ENCODE results near the gene IL34.
"Not testable (repeated sequence)": the region's sequence is repeated elsewhere in the genome, so short reads cannot be mapped to it uniquely, and the experiment has no call there.

IL34 gene

DNA sequence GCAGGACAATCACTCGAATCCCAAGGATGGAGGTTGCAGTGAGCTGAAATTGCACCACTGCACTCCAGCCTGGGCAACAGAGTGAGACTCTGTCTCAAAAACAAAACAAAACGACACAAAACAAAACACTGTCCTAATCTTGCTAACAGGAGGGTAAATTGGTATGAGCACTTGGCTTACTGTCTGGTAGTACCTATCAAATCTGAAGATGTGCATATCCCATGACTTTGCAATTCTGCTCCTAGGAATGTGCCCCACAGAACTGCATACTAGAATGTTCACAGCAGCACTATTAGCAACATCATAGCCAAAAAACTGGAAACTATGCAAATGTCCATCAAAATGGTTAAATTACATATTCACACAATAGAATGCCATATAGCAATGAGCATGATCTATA lies 23.8 kb downstream of the IL34 start:
- no peak for TF ChIP-seq CTCF (conservative IDR thresholded peaks at IDR 0.05)
- no peak overlapping the region for H3K27ac ChIP-seq

DNA sequence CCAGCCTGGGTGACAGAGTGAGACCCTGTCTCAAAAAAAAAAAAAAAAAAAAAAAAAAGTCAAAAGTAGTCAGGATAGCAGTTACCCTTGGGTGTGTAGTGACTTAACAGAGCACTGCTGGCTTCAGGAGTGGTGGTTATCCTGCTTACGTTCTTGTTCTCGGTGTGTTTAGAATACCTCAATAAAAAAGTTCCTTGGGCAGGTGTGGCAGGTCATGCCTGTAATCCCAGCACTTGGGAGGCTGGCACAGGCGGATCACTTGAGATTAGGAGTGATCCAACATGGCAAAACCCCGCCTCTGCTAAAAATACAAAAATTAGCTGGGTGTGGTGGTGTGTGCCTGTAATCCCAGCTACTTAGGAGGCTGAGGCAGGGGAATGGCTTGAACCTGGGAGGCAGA lies 24.6 kb downstream of the IL34 start:
- not testable (repeated sequence) for H3K27ac ChIP-seq

DNA sequence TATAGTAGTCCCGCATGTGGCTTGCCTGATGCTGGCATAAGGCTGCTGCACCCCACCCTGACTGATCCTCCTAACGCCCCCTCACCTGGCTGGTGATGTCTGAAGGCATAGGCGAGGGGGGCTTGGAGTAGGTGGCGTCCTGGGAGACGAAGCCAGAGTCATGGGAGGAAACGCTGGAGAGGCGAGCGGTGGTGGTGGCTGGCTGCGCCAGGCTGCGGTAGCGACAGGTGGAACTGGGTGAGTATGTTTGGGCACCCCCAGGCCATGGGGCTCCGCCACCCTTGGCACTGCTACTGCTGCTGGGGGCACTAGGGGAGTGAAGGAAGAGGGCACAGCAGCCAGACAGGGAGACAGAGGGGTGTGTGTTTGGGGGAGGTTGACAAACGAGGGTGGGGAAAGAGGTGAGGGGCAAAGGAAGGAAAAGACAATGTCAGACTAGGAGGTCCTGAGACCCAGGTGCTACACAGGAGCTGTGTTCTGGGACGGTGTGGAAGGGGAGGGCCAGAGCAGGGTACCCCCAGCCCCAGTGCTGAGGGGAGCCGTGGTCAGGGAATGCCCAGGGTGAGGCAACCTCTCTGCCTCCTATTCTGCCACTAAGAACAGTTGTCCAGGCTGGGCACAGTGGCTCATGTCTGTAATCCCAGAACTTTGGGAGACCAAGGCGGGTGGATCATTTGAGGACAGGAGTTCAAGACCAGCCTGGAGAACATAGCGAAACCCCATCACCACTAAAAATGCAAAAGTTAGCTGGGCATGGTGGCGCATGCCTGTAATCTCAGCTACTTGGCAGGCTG lies 28.1 kb downstream of the IL34 start:
- TF ChIP-seq CTCF (conservative IDR thresholded peaks at IDR 0.05) = no peak

DNA sequence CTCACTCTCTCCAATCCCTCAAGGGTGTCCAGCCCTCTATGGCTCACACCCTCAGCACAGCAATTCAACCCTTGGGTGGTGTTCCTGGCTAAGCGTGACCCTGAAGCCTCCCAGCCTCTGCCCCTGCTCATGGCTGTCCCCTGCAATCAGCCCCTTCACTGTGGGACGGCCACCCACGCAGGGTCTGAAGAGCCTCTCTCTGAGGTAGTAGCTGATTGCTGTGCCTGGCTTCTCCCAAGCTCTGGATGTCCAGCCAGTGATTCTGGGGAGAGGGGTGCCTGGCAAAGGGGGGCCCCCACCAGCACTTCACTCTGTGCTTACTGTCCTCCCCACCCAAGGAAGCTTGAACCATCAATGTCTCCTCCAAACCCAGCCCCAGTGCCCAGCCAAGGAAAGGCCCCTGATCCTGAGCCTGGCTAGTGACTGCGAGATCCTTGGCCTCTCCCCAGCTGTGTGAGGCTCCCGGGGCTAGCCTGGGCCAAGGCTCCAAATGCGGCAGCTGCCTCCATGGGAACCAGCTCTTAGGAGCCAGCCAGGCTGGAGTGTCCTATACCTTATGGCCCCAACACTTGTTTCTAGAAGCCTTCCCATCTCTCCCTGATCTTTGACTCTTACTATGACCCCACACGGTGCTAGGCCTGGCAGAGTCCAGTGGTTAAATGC lies 29.6 kb downstream of the IL34 start:
- no peak for TF ChIP-seq CTCF (conservative IDR thresholded peaks at IDR 0.05)
- no peak overlapping the region for H3K27ac ChIP-seq

More for the DNA sequence above, 28.1 kb downstream of the IL34 start:
- H3K27ac ChIP-seq = no peak overlapping the region

DNA sequence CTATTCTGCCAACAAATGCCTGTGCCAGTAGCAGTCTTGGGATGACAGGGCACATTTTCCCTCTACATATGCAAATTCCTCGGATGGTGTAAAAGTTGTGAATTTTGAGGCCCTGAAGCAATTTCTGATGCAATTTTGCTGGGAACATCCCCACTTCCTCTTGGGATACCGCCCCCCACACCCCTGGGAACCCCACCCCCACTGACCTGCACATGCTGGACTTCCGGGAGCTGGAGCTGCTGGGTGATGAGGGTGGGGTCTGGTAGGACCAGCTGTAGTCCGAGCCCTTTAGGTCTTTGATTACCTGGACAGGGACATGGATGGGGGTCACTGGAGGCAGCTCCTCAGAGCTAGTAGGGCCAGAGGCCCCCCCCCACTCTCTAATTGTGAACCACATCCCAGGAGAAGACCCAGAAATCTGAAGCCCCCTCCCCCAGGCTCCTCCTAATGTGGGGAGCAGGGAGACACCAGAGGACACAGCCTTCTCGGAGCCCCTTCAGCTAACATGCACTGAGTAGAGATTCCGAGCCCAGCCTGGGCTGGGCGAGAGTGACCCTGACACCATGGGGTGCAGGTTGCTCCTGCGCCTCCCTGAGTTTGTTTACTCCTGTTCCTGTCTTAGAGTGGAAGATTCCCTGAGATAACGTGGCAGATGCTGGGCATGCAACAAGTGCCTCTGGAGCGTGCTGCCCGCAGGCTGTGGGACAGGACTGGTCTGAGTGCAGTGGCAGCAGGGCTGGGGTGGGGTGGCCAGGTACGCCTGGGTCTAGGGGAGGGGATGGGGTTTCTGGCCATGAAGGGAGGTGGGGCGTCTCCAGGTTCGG lies 30.5 kb downstream of the IL34 start:
- H3K27ac ChIP-seq = no peak overlapping the region
- TF ChIP-seq CTCF (conservative IDR thresholded peaks at IDR 0.05) = no peak

- no peak overlapping the region for H3K27ac ChIP-seq
- TF ChIP-seq CTCF (conservative IDR thresholded peaks at IDR 0.05) = no peak
Observed at GRCh38 chr16:70677499-70678120, 31.3 kb downstream of the IL34 start.

DNA sequence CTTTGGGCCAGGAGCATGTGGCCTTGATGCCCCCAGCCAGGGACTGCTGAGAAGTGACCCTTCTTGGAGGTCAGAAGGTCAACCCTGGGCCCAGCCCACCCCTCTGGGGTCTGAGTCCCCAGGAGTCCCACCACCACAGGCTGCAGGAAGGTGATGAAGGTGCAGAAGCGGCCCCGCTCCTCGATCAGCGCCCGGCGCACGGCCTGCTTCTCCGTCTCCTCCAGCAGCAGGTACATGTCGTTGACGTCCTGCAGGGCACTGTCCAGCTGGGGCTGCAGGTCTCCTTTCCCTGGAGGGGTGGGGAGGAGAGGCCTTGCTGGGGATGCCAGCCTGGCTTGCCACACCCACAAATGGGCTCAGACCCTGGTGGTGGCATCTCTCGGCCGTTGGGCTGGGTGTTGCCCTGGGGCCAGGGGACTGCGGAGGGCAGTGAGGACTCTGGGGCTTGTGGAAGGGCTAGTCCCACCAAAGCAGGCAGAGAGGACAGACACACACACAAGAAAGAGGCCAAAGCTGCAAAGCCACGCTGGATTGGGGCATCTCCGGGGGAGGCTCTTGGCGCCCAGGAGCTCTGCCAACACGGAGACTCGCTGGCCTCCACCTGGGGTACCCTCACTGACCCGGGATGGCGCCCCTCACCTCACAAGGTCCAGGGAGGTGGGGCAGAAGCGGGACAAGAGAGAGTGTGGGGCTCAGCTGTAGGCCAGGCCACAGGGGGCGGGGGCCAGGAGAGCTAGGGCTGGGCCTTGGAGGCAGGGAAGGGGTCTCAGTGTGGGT lies 31.9 kb downstream of the IL34 start:
- TF ChIP-seq CTCF (conservative IDR thresholded peaks at IDR 0.05) = no peak
- no peak overlapping the region for H3K27ac ChIP-seq

All from VCaP (cell line).